RWPE2 (cell line): ENCODE measurements around the gene UTRN.

Source experiments
- ATAC-seq: fragments of 200-7000 bp; cut with Tn5 transposase; 3 replicates; pipeline ENCODE4 v1.9.1; 2021; ENCODE audit warnings: low read depth
- DNase-seq: peaks from one replicate; pipeline ENCODE4 v3.0.0-alpha.2; 2020; ENCODE audit warnings: low spot score
- H3K27ac ChIP-seq: fragments of 450-650 bp; 2 replicates; pipeline ENCODE4 v1.5.1; 2017; ENCODE audit warnings: mild to moderate bottlenecking; ENCODE audit not compliant: poor library complexity, severe bottlenecking
- H3K27me3 ChIP-seq: fragments of 250-450 bp; sonication (Bioruptor Pico); 2 replicates; pipeline ENCODE4 v1.5.1; 2021; ENCODE audit warnings: mild to moderate bottlenecking, moderate library complexity; ENCODE audit not compliant: insufficient read depth, poor library complexity, severe bottlenecking
- H3K36me3 ChIP-seq: fragments of 250-450 bp; sonication (Bioruptor Pico); 2 replicates; pipeline ENCODE4 v1.5.1; 2020; ENCODE audit warnings: low read depth, mild to moderate bottlenecking, moderate library complexity
- H3K4me1 ChIP-seq: fragments of 250-450 bp; sonication (Bioruptor Pico); 2 replicates; pipeline ENCODE4 v1.5.1; 2021; ENCODE audit warnings: mild to moderate bottlenecking, moderate library complexity; ENCODE audit not compliant: insufficient read depth, poor library complexity, severe bottlenecking
- H3K4me3 ChIP-seq: fragments of 250-450 bp; sonication (Bioruptor Pico); 2 replicates; pipeline ENCODE4 v1.5.1; 2021; ENCODE audit warnings: mild to moderate bottlenecking, moderate library complexity; ENCODE audit not compliant: severe bottlenecking
- H3K9me3 ChIP-seq: fragments of 250-450 bp; sonication (Bioruptor Pico); 2 replicates; pipeline ENCODE4 v1.5.1; 2021; ENCODE audit warnings: mild to moderate bottlenecking, moderate library complexity; ENCODE audit not compliant: severe bottlenecking
- TF ChIP-seq, protein P1 (sequence below): fragments of 450-650 bp; IDR thresholded peaks from one replicate; pipeline ENCODE4 v1.5.1; 2017; ENCODE audit warnings: mild to moderate bottlenecking, moderate library complexity; ENCODE audit not compliant: poor library complexity, severe bottlenecking

The UTRN gene

GRCh38 chr6:144250276-144250675, 34.9 kb upstream of the UTRN start:
- DNase-seq (no peak), ATAC-seq (no peak)
- H3K36me3 ChIP-seq: no peaks in the 10 kb centered on the region
- H3K4me1 ChIP-seq: no peaks in the 10 kb centered on the region
- TF ChIP-seq, protein P1, sequence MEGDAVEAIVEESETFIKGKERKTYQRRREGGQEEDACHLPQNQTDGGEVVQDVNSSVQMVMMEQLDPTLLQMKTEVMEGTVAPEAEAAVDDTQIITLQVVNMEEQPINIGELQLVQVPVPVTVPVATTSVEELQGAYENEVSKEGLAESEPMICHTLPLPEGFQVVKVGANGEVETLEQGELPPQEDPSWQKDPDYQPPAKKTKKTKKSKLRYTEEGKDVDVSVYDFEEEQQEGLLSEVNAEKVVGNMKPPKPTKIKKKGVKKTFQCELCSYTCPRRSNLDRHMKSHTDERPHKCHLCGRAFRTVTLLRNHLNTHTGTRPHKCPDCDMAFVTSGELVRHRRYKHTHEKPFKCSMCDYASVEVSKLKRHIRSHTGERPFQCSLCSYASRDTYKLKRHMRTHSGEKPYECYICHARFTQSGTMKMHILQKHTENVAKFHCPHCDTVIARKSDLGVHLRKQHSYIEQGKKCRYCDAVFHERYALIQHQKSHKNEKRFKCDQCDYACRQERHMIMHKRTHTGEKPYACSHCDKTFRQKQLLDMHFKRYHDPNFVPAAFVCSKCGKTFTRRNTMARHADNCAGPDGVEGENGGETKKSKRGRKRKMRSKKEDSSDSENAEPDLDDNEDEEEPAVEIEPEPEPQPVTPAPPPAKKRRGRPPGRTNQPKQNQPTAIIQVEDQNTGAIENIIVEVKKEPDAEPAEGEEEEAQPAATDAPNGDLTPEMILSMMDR: no peak
- H3K9me3 ChIP-seq: no peaks in the 10 kb centered on the region
- no peaks in the 10 kb centered on the region for H3K27me3 ChIP-seq
- H3K4me3 ChIP-seq: no peak overlapping the region
- H3K27ac ChIP-seq: no peak overlapping the region

GRCh38 chr6:144252259-144252658, 32.9 kb upstream of the UTRN start:
- no peak for ATAC-seq
- H3K27me3 ChIP-seq: no peaks in the 10 kb centered on the region
- no peaks in the 10 kb centered on the region for H3K4me1 ChIP-seq
- DNase-seq: no peak
- TF ChIP-seq, protein P1: no peak
- no peak overlapping the region for H3K4me3 ChIP-seq
- H3K27ac ChIP-seq: no peak overlapping the region
- H3K36me3 ChIP-seq: no peaks in the 10 kb centered on the region
- no peaks in the 10 kb centered on the region for H3K9me3 ChIP-seq

DNA sequence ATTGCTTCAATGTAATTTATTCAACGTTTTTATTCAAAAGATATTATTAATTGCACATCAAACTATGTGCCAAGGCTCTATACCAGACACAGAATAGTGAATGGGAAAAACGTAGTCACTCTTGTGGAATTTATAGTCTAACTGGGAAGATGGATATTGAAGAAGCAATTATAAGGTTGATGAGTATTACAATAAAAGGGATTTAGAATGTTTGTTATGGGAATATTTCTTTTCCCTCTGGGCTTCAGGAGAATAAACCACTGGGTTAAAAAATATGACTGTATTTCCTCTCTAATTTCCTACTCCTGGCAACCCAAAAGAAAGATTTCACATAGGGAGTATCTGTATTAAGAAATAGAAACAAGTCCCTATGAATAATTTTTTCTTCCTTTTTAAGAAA, 25.1 kb upstream of the UTRN start:
- H3K4me3 ChIP-seq: no peak overlapping the region
- H3K9me3 ChIP-seq: no peaks in the 10 kb centered on the region
- ATAC-seq (no peak), DNase-seq (no peak)
- peak overlapping the region; percentile 26 for H3K27ac ChIP-seq
- no peaks in the 10 kb centered on the region for H3K36me3 ChIP-seq
- H3K4me1 ChIP-seq: peaks cover 16% of the 10 kb centered on the region
- H3K27me3 ChIP-seq: no peaks in the 10 kb centered on the region
- TF ChIP-seq, protein P1: no peak

- Histone ChIP-seq H3K4me3 (no peak overlapping the region), H3K9me3 (no peaks in the 10 kb centered on the region), H3K36me3 (no peaks in the 10 kb centered on the region), H3K27me3 (no peaks in the 10 kb centered on the region), H3K4me1 (peaks cover 33% of the 10 kb centered on the region), H3K27ac (peak overlapping the region; percentile 97)
- TF ChIP-seq, protein P1: no peak
- DNase-seq (no peak), ATAC-seq (no peak)
Measured at GRCh38 chr6:144262470-144263369, 22.4 kb upstream of the UTRN start.

DNA sequence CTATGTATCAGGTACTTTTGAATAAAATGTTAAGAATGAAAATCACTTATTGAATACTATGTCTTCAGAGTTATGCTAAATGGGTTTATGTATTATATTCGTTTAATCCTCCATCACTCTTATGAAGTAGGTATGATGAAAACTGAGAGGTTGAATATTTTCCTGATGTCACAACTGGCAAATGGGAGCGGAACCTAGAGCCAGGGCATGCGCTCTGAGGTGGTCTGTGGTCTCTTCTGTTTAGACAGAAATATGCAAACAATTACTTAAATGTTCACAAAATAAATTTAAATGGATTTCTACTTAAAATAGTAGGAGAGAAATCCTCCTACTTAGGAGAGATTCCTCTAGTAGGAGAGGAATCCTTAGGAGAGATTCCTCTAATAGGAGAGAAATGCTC, 21.3 kb upstream of the UTRN start:
- Histone ChIP-seq H3K9me3 (no peaks in the 10 kb centered on the region), H3K27me3 (no peaks in the 10 kb centered on the region), H3K4me3 (no peak overlapping the region), H3K4me1 (peaks cover 33% of the 10 kb centered on the region), H3K27ac (peak overlapping the region; percentile 97), H3K36me3 (no peaks in the 10 kb centered on the region)
- TF ChIP-seq, protein P1: no peak
- no peak for DNase-seq
- no peak for ATAC-seq
